ENCODE data around the gene INHBC.

Gene INHBC

DNA sequence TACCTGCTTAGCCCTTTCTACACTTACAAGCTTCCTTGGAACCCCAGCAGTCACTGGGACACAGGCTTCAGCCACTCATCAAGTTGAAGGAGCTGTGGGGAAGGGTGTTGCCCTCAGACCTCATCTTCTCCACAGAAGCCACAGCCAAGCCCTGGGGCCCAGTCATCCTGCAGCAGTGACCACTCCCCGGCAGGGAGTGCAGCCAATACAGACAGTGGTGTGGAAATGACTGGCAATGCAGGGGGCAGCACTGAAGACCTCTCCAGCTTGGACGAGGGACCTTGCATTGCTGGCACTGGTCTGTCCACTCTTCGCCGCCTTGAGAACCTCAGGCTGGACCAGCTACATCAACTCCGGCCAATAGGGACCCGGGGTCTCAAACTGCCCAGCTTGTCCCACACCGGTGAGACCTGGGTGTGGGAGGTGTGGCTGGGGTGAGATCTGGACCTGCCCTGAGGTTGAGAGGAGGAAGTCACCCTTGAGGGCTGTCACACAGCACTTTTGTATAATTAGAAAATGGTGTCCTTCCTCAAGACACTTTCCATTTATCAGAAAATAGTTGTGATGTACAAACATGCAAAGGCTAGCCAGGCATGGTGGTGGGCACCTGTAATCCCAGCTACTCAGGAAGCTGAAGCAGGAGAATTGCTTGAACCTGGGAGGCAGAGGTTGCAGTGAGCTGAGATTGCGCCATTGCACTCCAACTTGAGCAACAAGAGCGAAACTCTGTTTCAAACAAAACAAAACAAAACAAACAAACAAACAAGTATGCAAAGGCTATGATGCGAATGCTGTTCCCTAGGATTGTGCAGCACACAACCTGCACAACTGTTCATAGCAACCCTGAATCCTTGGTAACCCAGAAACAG, 34.9 kb downstream of the INHBC start:
- DNase-seq, result no peak

DNA sequence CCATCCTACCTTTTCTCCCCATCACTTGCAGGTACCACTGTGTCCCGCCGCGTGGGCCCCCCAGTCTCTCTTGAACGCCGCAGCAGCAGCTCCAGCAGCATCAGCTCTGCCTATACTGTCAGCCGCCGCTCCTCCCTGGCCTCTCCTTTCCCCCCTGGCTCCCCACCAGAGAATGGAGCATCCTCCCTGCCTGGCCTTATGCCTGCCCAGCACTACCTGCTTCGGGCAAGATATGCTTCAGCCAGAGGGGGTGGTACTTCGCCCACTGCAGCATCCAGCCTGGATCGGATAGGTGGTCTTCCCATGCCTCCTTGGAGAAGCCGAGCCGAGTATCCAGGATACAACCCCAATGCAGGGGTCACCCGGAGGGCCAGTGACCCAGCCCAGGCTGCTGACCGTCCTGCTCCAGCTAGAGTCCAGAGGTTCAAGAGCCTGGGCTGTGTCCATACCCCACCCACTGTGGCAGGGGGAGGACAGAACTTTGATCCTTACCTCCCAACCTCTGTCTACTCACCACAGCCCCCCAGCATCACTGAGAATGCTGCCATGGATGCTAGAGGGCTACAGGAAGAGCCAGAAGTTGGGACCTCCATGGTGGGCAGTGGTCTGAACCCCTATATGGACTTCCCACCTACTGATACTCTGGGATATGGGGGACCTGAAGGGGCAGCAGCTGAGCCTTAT, 35.8 kb downstream of the INHBC start:
- no peak for DNase-seq

DNA sequence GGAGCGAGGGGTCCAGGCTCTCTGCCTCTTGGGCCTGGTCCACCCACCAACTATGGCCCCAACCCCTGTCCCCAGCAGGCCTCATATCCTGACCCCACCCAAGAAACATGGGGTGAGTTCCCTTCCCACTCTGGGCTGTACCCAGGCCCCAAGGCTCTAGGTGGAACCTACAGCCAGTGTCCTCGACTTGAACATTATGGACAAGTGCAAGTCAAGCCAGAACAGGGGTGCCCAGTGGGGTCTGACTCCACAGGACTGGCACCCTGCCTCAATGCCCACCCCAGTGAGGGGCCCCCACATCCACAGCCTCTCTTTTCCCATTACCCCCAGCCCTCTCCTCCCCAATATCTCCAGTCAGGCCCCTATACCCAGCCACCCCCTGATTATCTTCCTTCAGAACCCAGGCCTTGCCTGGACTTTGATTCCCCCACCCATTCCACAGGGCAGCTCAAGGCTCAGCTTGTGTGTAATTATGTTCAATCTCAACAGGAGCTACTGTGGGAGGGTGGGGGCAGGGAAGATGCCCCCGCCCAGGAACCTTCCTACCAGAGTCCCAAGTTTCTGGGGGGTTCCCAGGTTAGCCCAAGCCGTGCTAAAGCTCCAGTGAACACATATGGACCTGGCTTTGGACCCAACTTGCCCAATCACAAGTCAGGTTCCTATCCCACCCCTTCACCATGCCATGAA, 36.5 kb downstream of the INHBC start:
- DNase-seq, result no peak

DNA sequence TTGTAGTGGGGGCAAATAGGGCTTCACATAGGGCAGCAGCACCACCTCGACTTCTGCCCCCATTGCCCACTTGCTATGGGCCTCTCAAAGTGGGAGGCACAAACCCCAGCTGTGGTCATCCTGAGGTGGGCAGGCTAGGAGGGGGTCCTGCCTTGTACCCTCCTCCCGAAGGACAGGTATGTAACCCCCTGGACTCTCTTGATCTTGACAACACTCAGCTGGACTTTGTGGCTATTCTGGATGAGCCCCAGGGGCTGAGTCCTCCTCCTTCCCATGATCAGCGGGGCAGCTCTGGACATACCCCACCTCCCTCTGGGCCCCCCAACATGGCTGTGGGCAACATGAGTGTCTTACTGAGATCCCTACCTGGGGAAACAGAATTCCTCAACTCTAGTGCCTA, 37.1 kb downstream of the INHBC start:
- no peak for DNase-seq

DNA sequence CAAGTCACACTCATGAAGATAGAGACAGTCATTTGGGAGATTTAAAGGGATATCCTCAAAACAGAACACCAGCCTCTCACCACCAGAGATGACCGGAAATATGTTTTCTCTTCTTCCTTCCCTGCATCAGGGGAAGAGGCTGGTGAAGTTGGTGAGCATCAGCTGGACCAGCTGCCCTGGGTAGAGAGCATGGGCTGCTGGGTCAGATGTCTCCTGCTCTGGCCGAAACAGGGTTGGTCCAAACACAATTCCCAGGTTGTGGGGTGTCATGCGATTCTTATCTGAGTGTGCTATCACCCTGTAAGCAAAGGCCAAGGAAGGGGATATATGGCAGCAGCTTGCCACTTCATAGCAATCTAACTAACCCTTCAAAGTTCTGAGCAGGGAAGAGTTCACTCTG, 37.8 kb downstream of the INHBC start:
- DNase-seq, result no peak

DNA sequence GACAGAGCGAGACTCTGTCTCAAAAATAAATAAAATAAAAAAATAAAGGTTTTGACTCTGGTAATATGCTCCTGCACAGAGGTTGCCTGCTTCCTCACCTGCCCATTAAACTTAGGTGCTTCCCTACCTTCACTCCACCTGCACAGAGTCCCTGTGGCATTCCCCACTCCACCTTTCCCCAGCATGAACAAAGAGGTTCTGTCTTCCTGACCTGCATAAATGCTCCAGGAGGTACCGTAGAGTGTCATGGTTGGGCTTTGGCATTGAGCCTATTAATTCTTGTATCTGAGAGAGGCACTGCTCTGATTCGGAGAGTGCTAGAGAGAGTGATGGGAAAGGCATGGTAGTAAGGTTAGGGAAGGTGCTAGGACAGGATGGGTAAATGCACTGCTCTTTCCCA, 38.8 kb downstream of the INHBC start:
- DNase-seq, result no peak

DNA sequence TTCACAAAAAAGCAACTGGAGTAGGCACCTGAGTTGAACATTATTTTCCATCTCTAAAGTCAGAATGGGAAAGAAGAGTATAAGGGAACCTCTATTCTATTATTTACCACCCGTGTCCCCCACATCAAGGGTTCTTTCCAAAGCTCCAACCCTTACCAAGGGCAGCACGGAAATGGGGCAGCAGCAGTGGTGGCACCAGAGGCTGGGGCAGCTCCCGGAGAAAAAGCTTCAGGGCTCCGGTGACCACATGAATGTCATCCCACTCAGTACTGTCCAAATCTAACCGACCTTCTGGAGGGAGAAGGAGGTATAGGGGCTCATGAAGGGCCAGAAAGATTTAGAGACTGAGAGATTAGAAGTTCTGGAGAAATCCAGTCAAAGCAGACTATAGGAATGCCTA, 39.3 kb downstream of the INHBC start:
- no peak for DNase-seq

DNA sequence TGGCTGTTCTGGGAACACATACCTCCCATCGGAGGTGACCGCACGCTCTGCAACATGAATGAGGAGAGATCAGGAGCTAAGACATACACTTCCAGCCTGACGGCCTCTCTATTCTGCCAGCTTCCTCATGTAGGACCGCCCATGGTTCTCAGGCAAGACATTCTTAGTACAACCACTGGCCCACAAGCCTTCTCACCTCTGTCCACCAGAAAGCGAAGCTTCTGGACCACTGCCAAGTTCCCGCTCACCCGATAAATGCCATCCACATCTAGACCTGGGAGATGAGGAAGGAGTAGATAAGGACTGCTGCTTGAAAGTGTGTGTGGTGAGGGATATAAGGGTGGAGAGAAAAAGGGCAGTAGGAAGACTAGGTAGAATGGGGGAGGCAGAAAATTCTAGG, 39.8 kb downstream of the INHBC start:
- DNase-seq, result no peak

DNA sequence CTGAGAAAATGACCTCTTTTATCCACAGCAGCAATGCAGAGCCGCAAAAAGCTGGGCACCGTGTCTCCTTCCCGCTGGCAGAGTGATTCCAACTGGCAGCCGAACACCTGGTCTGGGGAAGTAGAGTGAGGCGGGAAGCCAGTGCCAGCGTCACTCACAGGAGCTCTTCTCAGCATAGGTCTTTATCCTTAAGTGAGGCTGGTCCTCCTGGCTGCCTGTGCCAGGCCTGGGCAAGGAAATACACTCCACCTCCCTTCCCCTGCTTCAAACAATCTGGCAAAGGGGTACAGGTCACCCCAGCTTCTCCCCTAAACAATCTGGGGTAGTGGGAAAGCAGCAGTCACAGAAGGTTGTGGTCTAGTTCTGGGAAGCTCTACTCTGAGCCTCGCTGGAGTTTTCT, 40.3 kb downstream of the INHBC start:
- DNase-seq, result no peak

DNA sequence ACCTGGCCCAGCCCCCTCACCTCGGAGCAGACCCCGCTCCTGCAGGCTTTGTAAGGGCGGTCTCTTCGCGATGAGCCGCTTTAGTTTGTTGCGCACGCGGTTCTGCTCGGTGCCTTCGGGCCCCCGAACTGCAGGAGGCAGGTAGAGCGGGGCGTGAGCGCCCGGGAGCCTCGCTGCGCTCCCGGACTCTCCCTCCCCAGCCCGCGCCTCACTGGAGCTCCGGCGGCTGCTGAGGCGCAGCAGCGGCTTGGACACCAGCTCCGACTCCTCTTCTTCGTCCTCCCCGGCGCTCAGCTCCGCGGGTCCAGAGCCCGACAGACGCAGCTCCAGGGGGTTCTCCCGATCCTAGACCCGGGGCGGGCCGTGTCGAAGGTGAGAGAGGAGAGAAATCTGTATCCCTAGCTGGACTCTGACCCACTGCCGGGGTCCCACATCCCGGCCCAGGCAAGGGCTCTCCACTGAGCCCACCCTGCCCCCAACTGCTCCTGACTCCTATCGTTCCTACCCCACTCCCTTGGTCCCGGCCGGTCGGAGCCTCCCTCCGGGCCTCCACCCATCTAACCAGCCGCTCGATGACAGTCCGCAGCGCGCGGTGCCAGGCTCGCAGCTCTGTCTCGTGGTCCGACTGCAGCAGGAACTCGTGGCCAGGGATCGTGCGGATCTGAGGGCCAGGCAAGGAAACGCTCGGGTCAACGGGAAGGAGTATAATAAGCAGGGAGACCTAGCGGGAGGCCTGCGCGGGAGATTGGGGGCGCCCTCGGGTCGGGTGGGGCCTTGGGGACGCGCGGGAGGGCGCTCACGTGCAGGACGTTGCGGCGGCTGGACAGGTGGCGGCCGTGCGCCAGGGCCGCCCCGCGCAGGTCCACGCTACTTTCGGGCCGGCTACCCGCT, 40.9 kb downstream of the INHBC start:
- no peak for DNase-seq

DNA sequence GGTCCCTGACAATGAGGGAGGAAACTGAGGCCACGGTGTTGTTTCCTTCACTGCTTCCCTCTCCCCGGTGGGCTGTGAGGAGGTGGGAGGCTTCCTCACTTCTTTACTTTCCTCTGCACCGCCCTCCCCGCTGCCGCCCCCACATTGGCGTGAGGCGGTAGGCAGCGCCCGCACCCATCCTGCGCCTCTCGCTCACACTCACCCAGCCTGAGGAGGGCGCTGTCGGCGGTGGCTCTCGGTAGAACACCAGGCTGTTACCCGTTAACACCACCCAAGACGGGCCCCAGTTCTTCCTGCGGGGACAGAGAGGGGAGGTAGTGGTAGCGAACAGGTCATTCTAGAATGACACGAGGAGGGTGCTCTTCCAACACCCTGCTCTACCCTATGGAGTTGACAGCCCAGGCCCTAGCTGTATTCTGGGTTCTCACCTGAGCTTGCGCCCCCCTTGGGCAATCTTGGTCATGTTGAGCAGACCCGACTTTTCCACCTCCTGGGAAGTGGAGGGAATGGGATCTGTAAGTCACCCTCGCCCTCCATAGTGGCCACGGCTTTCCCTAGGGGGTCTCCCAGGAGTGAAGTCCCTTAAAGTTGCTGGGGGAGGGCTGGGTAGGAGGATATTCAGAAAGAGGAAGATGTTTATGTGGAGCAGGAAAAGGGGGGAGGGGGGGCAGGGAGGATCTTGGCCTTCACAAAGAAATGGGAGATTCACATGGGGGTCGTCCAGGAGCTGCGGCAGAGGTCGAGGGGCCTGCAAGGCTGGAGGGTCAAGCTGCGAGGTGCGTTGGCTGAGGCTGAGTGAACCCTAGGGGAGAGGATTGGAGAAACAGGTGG, 41.8 kb downstream of the INHBC start:
- no peak for DNase-seq

DNA sequence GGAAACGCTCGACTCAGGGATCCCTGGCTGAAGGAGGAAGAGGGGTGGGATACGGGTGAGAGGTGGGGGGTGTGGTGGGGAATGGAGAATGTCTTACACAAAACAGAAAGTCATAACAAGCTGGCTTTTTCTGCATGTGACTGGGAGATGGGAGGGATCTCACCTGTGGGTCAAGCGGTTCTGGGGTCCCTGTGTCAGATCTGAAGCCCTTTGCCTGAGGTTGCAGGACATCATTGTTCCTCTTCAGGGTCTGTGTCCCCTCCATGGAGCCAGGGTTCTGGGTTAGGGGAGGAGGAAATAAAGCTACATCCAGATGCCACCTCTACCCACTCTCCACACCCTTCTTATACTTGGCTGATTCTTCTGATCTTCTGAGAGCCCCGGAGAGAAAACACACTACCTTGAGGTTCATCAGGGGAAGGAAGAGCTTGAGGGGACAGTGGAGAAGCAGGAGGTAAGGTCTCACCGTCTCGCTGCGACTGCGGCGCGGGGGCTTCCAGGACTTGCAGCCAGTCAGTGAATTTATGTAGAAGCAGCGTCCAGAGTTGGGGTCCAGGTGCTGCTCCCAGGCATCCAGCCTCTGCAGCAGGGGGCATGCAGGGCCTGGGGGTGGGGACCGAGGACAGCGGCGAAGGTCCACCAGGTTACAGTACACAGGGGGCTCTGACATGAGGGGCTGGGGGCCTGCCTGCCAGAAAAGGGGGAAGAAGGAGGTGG, 42.6 kb downstream of the INHBC start:
- DNase-seq, result no peak

DNA sequence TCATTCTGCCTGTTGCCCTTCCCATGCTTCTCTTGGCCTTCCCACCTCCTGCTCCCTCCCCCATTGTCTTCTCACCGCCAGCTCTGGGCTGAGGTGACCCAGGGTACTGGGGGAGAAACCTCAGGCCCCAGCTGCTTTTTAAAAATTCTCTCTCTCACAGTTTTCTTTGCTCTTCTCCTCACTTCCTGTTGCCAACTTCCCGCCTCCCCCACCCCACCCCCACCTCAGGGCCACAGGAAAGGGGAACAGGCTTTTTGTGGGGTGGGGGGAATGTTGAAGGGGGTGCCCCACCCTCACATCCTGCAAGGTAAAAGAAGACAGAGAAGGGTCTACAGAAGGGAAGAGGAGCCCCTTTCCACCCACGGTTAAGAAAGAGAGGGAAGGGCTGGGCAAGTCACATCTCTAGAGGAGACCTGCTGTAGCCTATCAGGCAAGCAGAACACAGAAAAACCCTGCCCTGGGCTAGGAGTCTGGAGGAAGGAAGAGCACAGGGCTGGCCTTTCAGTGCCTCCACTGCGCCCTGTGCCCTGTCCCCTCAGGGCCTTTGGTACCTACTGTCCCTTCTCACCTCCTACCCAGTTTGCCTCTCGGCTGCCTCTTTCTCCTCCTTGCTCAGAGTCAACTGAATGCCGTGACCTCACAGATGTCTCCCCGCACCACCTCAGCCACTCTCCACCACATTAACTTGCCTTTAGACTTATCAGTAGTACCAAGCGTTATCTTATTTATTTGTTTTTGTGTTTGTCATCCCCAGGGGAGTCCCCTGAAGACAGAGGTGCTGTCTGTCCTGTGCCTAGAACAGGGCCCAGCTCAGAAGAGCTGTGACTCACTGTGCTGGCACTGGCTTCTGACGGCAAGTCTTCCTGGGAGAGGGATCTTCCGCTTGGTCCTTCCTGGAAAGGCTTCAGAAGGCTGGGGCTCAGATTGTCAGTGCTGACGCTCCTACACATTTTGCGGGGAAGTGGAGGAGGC, 43.4 kb downstream of the INHBC start:
- no peak for DNase-seq

DNA sequence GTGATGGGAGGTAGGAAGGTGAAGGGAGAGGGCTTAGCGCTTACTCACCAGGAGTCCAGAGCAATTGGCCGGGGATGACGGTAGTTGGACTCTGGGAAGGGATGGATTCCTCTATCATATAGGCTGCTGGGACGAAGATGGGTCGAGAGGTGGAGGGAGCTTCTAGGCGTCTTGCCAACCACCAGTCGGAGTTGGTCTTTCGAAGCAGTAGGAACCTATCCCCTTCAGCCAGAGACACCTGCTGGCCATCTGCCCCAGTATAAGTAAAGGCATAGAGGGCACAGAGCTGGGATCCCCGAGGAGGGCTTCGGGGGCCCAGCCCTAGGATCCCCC, 44.4 kb downstream of the INHBC start:
- no peak for DNase-seq

DNA sequence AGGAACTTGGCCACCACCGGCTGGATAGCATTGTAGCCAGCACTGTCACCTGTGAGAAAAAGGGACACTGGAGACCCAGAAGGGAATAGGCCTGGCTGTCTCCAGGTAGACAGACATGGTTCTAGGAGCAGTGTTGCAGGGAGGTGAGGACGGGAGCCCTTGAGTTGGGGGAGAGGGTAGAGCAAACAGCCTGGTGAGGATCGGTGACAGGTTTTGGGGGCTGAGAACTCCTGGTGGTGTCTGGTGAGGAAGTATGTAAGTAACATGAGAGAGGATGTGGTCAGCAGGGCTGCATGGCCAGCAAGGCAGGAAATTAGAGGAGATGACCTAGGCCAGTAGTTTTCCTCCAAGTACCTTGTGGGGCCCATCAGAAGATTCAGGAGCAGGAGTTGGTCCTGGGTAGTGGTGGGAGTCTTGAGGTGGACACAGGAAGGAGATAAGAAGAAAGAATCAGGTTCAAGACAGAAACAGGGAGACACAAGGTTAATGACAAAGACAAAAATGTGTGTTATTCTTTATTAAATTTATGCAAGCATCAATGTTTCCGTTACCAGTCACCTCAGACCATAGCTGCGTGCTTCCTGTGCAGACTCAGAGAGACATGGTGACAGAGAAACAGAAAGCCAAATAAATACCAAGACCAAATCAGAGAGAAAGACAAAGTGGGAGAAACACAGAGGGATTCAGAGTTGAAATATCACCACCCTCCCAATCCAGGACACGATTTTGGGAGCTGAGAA, 45.0 kb downstream of the INHBC start, which contains the start of gene ARHGAP9:
ARHGAP9 (minus strand) TSS at position 491 of the 740 bp plus-strand sequence; CDS start at position 31, 460 bp downstream.
- no peak for DNase-seq

DNA sequence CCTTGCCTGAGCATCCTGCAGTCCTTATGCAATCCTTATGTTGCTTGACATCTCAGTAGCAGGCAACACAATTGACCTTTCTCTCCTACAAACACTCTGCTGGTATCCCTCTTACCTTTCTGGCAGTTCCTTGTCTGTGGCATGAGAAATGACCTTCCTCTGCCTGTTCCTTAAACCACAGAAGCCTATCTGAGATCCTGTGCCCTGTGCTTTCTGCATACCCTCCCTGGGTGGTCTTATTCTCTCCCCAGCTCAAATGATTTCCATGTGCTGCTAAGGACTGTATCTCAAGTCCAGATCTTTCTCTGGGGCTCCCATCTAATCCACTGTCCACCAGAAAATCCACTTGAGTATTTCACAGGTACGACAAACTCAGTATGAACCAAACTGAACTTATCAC, 47.1 kb downstream of the INHBC start:
- no peak for DNase-seq

DNA sequence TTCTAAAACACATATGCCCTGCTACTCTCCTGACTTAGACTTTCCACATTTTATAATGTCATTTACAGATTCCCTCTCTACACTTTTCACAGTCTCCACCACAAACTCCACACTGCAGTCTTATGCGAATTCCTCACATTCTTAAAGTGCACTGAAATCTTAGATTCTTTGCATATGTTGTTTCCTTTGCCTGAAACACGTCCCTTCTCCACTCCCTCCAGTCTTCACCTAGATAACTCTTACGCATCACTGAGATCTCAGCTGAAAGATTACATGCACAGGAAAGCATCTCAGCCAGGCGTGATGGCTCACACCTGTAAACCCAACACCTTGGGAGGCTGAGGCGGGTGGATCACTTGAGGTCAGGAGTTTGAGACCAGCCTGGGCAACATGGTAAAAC, 48.9 kb downstream of the INHBC start:
- DNase-seq, result no peak

DNA sequence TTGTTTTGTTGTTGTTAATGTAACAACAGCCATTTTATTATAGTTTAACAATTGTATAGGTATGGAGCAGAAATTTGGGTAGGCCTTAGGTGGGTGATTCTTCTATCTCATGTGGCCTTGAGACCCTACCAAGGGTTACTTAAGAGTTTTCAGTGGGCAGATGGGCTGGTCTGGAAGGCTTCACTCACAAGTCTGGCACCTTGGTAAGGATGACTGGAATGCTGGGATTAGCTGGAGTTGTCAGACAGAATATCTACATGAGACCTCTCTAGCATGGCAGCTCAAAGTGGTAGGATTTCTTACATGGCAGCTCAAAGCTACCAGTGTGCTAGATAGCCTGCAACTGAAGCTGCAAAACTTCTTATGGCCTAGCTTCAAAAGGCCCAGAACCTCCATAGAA, 51.1 kb downstream of the INHBC start:
- DNase-seq, result no peak

DNA sequence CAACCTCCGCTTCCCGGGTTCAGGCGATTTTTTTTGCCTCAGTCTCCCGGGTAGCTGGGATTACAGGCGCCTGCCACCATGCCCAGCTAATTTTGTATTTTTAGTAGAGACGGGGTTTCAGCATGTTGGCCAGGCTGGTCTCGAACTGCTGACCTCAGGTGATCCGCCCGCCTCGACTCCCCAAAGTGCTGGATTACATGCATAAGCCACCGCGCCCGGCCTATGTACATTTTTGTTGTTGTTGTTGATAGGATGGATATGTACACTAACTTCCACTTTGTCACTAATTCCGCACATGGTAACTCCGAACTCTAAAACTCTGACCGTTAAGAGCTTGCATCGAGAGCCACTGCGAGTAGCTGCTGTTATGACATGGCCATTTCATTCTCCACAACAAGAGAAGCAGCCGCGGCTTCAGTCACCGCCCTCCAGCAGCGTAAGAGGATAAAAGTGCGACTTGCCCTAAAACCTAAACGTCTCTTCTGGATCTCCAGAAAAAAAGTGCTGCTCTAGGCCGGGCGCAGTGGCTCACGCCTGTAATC, 52.5 kb downstream of the INHBC start:
- no peak for DNase-seq
